Esophagus muscularis mucosa (tissue), 3 donors: ENCODE measurements around the gene ANOS1.

Source experiments
- CTCF ChIP-seq, 3 experiments: fragments of 200-600 bp in 2 of 3; fragments of 450-650 bp in 1 of 3; sonication (generic) in 2 of 3; IDR thresholded peaks; one replicate each; pipeline ENCODE4 v1.5.1; 2017 to 2019; ENCODE audit warnings: antibody characterized with exemption in 3 of 3, mild to moderate bottlenecking in 2 of 3, moderate library complexity in 1 of 3
- POLR2A ChIP-seq: fragments of 450-650 bp; IDR thresholded peaks from one replicate; pipeline ENCODE4 v1.6.1; 2017; ENCODE audit warnings: antibody characterized with exemption, moderate library complexity, mild to moderate bottlenecking, low read depth
- POLR2AphosphoS5 ChIP-seq, 2 donors: sonication (generic); formaldehyde crosslinking; IDR thresholded peaks; one replicate each; pipeline ENCODE4 v1.6.1; 2017; ENCODE audit warnings: antibody characterized with exemption in 2 of 2

- no peak for TF ChIP-seq CTCF (IDR thresholded peaks at IDR 0.05)
- no peak for TF ChIP-seq POLR2AphosphoS5 (IDR thresholded peaks at IDR 0.05)
- TF ChIP-seq POLR2A: no peak
These were observed 82.0 kb downstream of the ANOS1 start for GRCh38 chrX:8649969-8650368.
